GM13977 (cell line): ENCODE results near the gene RHEX.
A peak's percentile ranks its signal among the peaks of the same experiment; 100 is the strongest.

ENCODE experiments used
- DNase-seq: peaks from one replicate; pipeline ENCODE4 v3.0.0; 2012; ENCODE audit warnings: low spot score
- CTCF ChIP-seq: IDR thresholded peaks from 2 replicates; pipeline ENCODE4 v1.5.1; 2012; ENCODE audit warnings: mild to moderate bottlenecking, control low read depth; ENCODE audit not compliant: insufficient read depth; ENCODE audit errors: extremely low read depth, missing control alignments
- in situ Hi-C: fragments of 300-500 bp; cut with MboI; formaldehyde crosslinking; loops from one replicate; pipeline ENCODE4 v1.12.0; 2022; ENCODE audit warnings: low sequenced_read_pairs, low pct_unique_long_range_greater_than_20kb, mixed read lengths, inconsistent platforms; ENCODE audit not compliant: unreplicated experiment

Gene RHEX

GRCh38 chr1:206010060-206010459, 42.9 kb upstream of the RHEX start:
- in situ Hi-C loops, result no loop called here
- DNase-seq, result no peak
- TF ChIP-seq CTCF, result no peak

- in situ Hi-C loops, result no loop called here
- DNase-seq, result no peak
- no peak for TF ChIP-seq CTCF
These were observed 41.9 kb upstream of the RHEX start for GRCh38 chr1:206011057-206011456.

- in situ Hi-C loops, result no loop called here
- TF ChIP-seq CTCF, result no peak
- DNase-seq, result peak; percentile 65
These were observed 40.7 kb upstream of the RHEX start for GRCh38 chr1:206012086-206012859.

- TF ChIP-seq CTCF, result no peak
- in situ Hi-C loops, result no loop called here
- no peak for DNase-seq
These were observed 39.8 kb upstream of the RHEX start for GRCh38 chr1:206013026-206013795.

- TF ChIP-seq CTCF, result no peak
- DNase-seq, result no peak
- in situ Hi-C loops, result no loop called here
These were observed 38.4 kb upstream of the RHEX start for GRCh38 chr1:206014601-206015000.

GRCh38 chr1:206015071-206015470, 37.9 kb upstream of the RHEX start:
- in situ Hi-C loops, result no loop called here
- no peak for TF ChIP-seq CTCF
- no peak for DNase-seq
